Endothelial cell of umbilical vein (primary cell): ENCODE data around the gene DLGAP4. TPM values are rescaled to one million over a fixed set of nuclear protein-coding genes. Genes with fewer than 3 reads are reported as not detected.

Source experiments
- BruUV-seq: library from RNA; stranded (reverse); fragments of 400-500 nt; replicated peaks from 2 replicates; lab custom pipeline; 2021; lab: Mats Ljungman, UMichigan
- CTCF ChIA-PET: fragments of 300-600, 350-600 bp; sonication (Branson Sonifier 250); formaldehyde crosslinking; loops from one replicate; lab custom pipeline; 2021; ENCODE audit warnings: antibody characterized with exemption, inconsistent platforms; lab: Charles Lee
- POLR2A ChIA-PET: fragments of 300-600, 350-600 bp; sonication (Branson Sonifier 250); formaldehyde crosslinking; loops from one replicate; lab custom pipeline; 2021; ENCODE audit warnings: antibody characterized with exemption, inconsistent platforms; lab: Charles Lee
- DNase-seq: peaks from one replicate; pipeline ENCODE4 v3.0.0-alpha.2; 2011; ENCODE audit warnings: low read depth, low spot score
- FAIRE-seq: peaks from 2 replicates; lab custom pipeline; 2011; peaks lifted over from hg19 to GRCh38; lab: Jason Lieb, UNC
- H2AFZ ChIP-seq: 2 replicates; pipeline ENCODE4 v1.6.0; 2012; ENCODE audit warnings: low read depth, low read length, control low read depth, inconsistent platforms
- H3K27ac ChIP-seq: 2 replicates; pipeline ENCODE4 v1.5.1; 2011; ENCODE audit warnings: low read depth, mild to moderate bottlenecking, control low read depth, low read length, moderate library complexity; ENCODE audit not compliant: insufficient read depth
- H3K27me3 ChIP-seq, 2 experiments: 2 replicates each; pipeline versions ENCODE4 v1.6.0 to v1.6.1; 2011; ENCODE audit warnings: low read length in 2 of 2, mixed read lengths in 1 of 2; ENCODE audit not compliant: control insufficient read depth in 2 of 2, insufficient read depth in 2 of 2
- H3K36me3 ChIP-seq, 2 experiments: 2 replicates in 1 of 2; 3 replicates in 1 of 2; pipeline ENCODE4 v1.5.1; 2011; ENCODE audit warnings: low read length in 2 of 2, mild to moderate bottlenecking in 1 of 2, moderate library complexity in 1 of 2; ENCODE audit not compliant: control insufficient read depth in 2 of 2, insufficient read depth in 2 of 2; ENCODE audit errors: extremely low read depth in 1 of 2
- H3K4me1 ChIP-seq: 3 replicates; pipeline ENCODE4 v1.5.1; 2011; ENCODE audit warnings: mild to moderate bottlenecking, low read length; ENCODE audit not compliant: control insufficient read depth, insufficient read depth; ENCODE audit errors: extremely low read depth
- H3K4me2 ChIP-seq: 2 replicates; pipeline ENCODE4 v1.6.1; 2011; ENCODE audit warnings: low read length, control low read depth, mixed read lengths; ENCODE audit not compliant: insufficient read depth
- H3K4me3 ChIP-seq, 3 experiments: fragments of 200-600 bp in 1 of 3; sonication (generic), shearing (Covaris generic) in 1 of 3; replicated peaks in 1 of 3; 2 replicates each; pipeline ENCODE4 v1.5.1; 2011 to 2016; ENCODE audit warnings: control low read depth in 3 of 3, low read length in 3 of 3, mild to moderate bottlenecking in 2 of 3, inconsistent platforms in 1 of 3, low read depth in 1 of 3, moderate library complexity in 1 of 3; ENCODE audit not compliant: insufficient read depth in 1 of 3
- H3K79me2 ChIP-seq: 2 replicates; pipeline ENCODE4 v1.6.0; 2012; ENCODE audit warnings: low read length, inconsistent platforms; ENCODE audit not compliant: control insufficient read depth, insufficient read depth
- H3K9ac ChIP-seq: replicated peaks from 2 replicates; pipeline ENCODE3; 2011; ENCODE audit warnings: low read length, control low read depth; ENCODE audit not compliant: insufficient read depth; ENCODE audit errors: extremely low read depth
- H3K9me1 ChIP-seq: replicated peaks from 3 replicates; pipeline ENCODE4 v1.6.0; 2011; ENCODE audit warnings: mild to moderate bottlenecking, low read length; ENCODE audit not compliant: control insufficient read depth, insufficient read depth; ENCODE audit errors: extremely low read depth
- H3K9me3 ChIP-seq: replicated peaks from 2 replicates; pipeline ENCODE4 v1.5.1; 2012; ENCODE audit warnings: low read length, inconsistent platforms; ENCODE audit not compliant: control insufficient read depth, insufficient read depth
- H4K20me1 ChIP-seq: replicated peaks from 2 replicates; pipeline ENCODE3; 2011; ENCODE audit warnings: mild to moderate bottlenecking, low read length; ENCODE audit not compliant: control insufficient read depth, insufficient read depth; ENCODE audit errors: extremely low read depth
- FOS ChIP-seq: IDR thresholded peaks from 2 replicates; pipeline ENCODE4 v1.6.1; 2011; ENCODE audit warnings: mild to moderate bottlenecking, low read length, moderate library complexity, borderline replicate concordance; ENCODE audit not compliant: insufficient read depth
- GATA2 ChIP-seq: IDR thresholded peaks from 2 replicates; pipeline ENCODE4 v1.7.0; 2011; ENCODE audit warnings: low read depth, mild to moderate bottlenecking, moderate library complexity, mixed read lengths, low read length; ENCODE audit not compliant: insufficient read length, insufficient read depth
- JUN ChIP-seq: IDR thresholded peaks from 2 replicates; pipeline ENCODE4 v1.6.1; 2011; ENCODE audit warnings: borderline replicate concordance, low read depth; ENCODE audit not compliant: insufficient read length, insufficient read depth
- POLR2A ChIP-seq: IDR thresholded peaks from 2 replicates; pipeline ENCODE4 v1.6.1; 2012; ENCODE audit warnings: low read depth, mild to moderate bottlenecking, control low read depth, low read length
- POLR2AphosphoS5 ChIP-seq: IDR thresholded peaks from 2 replicates; pipeline ENCODE4 v1.6.1; 2012; ENCODE audit warnings: low read depth, mild to moderate bottlenecking, control low read depth, low read length, moderate library complexity; ENCODE audit not compliant: insufficient read depth
- dilution Hi-C: fragments of 300-500 bp; cut with MboI; formaldehyde crosslinking; loops from one replicate; pipeline ENCODE4 v1.15.0; 2019; ENCODE audit warnings: low sequenced_read_pairs; ENCODE audit not compliant: extremely low pct_ligation_motif_present
- intact Hi-C: fragments of 100-400 bp; cut with micrococcal nuclease; formaldehyde crosslinking; loops from one replicate; pipeline ENCODE4 v1.10.0; 2022
- polyA plus RNA-seq, 4 experiments: library from polyadenylated mRNA; depleted of rRNA in 3 of 4; stranded (reverse) in 3 of 4; unstranded in 1 of 4; fragments of >200 nt; gene quantifications; 2 replicates each; pipeline versions ENCODE4 v1.2.1 to v1.2.3, GENCODE V29; 2011 to 2012; ENCODE audit warnings: missing spikeins in 1 of 4
- total RNA-seq: library from RNA; stranded (reverse); gene quantifications from 2 replicates; pipeline ENCODE4 v1.2.3, GENCODE V29; 2021
- TF ChIP-seq, protein P1 (sequence below), 2 donors: IDR thresholded peaks; 1 replicate in 1 of 2; 2 replicates in 1 of 2; pipeline ENCODE4 v1.5.1; 2011; ENCODE audit warnings: low read length in 2 of 2, mild to moderate bottlenecking in 2 of 2, moderate library complexity in 2 of 2, control low read depth in 1 of 2, inconsistent platforms in 1 of 2, low read depth in 1 of 2; ENCODE audit not compliant: insufficient read depth in 1 of 2; ENCODE audit errors: extremely low read depth in 1 of 2
- TF ChIP-seq, protein P2 (sequence below): IDR thresholded peaks from 2 replicates; pipeline ENCODE4 v1.6.1; 2011; ENCODE audit not compliant: insufficient read depth, insufficient read length

DLGAP4 gene
- total and polyA plus RNA-seq, 2 donors (not counting 3 experiments of a cell fraction or from before 2014, with no cell fraction given) = 57.5 to 125 TPM

DNA sequence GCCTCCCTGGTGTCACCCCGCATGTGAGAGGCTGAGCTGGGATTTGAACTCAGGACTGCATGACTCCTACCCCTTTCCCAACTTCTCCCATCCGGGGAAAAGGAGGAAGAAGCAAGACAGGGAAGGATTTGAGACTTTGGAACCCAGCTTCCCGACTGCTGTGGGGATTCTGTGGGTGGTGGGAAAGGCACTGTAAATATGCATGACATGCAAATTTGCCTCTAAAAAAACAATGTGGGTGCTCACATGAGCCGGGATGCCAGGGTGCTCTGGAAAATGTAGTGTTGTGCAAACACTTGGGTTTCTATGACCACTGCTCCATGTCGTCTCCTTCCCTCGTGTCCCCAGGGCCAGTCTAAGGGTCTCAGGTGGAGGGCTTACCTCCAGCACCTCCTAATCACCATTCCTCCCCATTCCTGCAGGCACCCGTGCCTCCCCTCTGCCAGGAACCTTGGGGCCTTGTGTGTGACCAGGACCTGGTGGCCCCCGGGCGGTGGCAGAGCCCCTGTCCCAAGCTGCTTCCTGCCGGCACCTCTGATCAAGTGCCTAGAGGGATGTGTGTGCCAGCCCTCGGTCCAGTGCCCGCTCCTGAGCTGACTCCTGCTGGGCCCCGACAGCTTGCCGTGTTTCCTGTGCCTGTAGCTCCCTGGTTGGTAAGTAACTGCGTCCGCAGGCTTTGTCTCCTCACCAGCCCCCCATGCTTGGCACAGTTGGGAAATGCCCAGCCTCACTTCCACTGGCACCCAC, 60.7 kb downstream of the DLGAP4 start:
- Histone ChIP-seq H3K4me2 (no peak overlapping the region), H3K9ac (no peak overlapping the region), H3K79me2 (no peaks in the 10 kb centered on the region), H3K9me1 (no peaks in the 10 kb centered on the region), H3K4me1 (no peaks in the 10 kb centered on the region), H3K27ac (no peak overlapping the region), H2AFZ (no peak overlapping the region), H3K27me3 (peaks cover 0 to 3% of the 10 kb centered on the region in 2 experiments), H3K9me3 (no peaks in the 10 kb centered on the region), H3K4me3 (no peak overlapping the region), H4K20me1 (no peaks in the 10 kb centered on the region), H3K36me3 (no peaks in the 10 kb centered on the region)
- POLR2A ChIA-PET = no interaction called here
- intact Hi-C loops (no loop called here), dilution Hi-C loops (no loop called here)
- TF ChIP-seq, protein P1, sequence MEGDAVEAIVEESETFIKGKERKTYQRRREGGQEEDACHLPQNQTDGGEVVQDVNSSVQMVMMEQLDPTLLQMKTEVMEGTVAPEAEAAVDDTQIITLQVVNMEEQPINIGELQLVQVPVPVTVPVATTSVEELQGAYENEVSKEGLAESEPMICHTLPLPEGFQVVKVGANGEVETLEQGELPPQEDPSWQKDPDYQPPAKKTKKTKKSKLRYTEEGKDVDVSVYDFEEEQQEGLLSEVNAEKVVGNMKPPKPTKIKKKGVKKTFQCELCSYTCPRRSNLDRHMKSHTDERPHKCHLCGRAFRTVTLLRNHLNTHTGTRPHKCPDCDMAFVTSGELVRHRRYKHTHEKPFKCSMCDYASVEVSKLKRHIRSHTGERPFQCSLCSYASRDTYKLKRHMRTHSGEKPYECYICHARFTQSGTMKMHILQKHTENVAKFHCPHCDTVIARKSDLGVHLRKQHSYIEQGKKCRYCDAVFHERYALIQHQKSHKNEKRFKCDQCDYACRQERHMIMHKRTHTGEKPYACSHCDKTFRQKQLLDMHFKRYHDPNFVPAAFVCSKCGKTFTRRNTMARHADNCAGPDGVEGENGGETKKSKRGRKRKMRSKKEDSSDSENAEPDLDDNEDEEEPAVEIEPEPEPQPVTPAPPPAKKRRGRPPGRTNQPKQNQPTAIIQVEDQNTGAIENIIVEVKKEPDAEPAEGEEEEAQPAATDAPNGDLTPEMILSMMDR (IDR thresholded peaks at IDR 0.05; ENCODE audit: extremely low read depth in 1 of 2, insufficient read depth in 1 of 2, low read depth in 1 of 2, low read length in 2 of 2) = no peak
- TF ChIP-seq GATA2 (no peak), JUN (no peak), FOS (no peak), POLR2AphosphoS5 (no peak), POLR2A (no peak)
- TF ChIP-seq, protein P2, sequence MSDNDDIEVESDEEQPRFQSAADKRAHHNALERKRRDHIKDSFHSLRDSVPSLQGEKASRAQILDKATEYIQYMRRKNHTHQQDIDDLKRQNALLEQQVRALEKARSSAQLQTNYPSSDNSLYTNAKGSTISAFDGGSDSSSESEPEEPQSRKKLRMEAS = no peak
- CTCF ChIA-PET = interaction anchor here (0.8 to 1.3 kb wide), 2 partner anchors 10 to 164 kb away, joined by 3 read pairs; no protein-coding TSS in a partner anchor
- BruUV-seq = no TSS peak
- FAIRE-seq (no peak), DNase-seq (no peak)
